Liver (tissue), 9 donors: ENCODE data around the gene TMEM229A. TPM values are rescaled to one million over a fixed set of nuclear protein-coding genes. Genes with fewer than 3 reads are reported as not detected.

Experiments used
- DNase-seq: peaks from one replicate; pipeline ENCODE4 v3.0.0-alpha.2; 2017; ENCODE audit warnings: low spot score
- H3K27ac ChIP-seq, 2 donors: one replicate each; pipeline ENCODE4 v1.7.0; 2013; ENCODE audit warnings: inconsistent platforms in 2 of 2, low read length in 2 of 2, control low read depth in 1 of 2, low read depth in 1 of 2, mild to moderate bottlenecking in 1 of 2
- H3K27me3 ChIP-seq, 4 donors: one replicate each; pipeline versions ENCODE4 v1.6.1 to v1.7.0; 2013; ENCODE audit warnings: low read length in 3 of 4, inconsistent platforms in 1 of 4, mild to moderate bottlenecking in 1 of 4, moderate library complexity in 1 of 4; ENCODE audit not compliant: control insufficient read depth in 4 of 4, insufficient read depth in 4 of 4
- H3K36me3 ChIP-seq, 4 donors: one replicate each; pipeline versions ENCODE4 v1.6.1 to v1.7.0; 2013; ENCODE audit warnings: low read length in 3 of 4, mild to moderate bottlenecking in 3 of 4, low read depth in 1 of 4, moderate library complexity in 1 of 4; ENCODE audit not compliant: control insufficient read depth in 4 of 4, insufficient read depth in 3 of 4
- H3K4me1 ChIP-seq, 4 donors: one replicate each; pipeline versions ENCODE4 v1.6.1 to v1.7.0; 2013; ENCODE audit warnings: low read length in 3 of 4, mild to moderate bottlenecking in 3 of 4, moderate library complexity in 1 of 4; ENCODE audit not compliant: control insufficient read depth in 4 of 4, insufficient read depth in 4 of 4
- H3K4me3 ChIP-seq, 3 donors: one replicate each; pipeline versions ENCODE4 v1.6.1 to v1.7.0; 2013; ENCODE audit warnings: low read length in 3 of 3, control low read depth in 1 of 3, low read depth in 1 of 3, mild to moderate bottlenecking in 1 of 3
- H3K9ac ChIP-seq, 2 donors: one replicate each; pipeline ENCODE4 v1.7.0; 2013; ENCODE audit warnings: low read length in 2 of 2, mild to moderate bottlenecking in 2 of 2, moderate library complexity in 2 of 2, control low read depth in 1 of 2, low read depth in 1 of 2
- H3K9me3 ChIP-seq, 4 donors: one replicate each; pipeline versions ENCODE4 v1.6.1 to v1.7.0; 2013; ENCODE audit warnings: low read length in 3 of 4; ENCODE audit not compliant: control insufficient read depth in 4 of 4
- EGR1 ChIP-seq, 2 donors: IDR thresholded peaks; 2 replicates each; pipeline ENCODE4 v1.6.1; 2016 to 2018; ENCODE audit warnings: antibody characterized with exemption in 2 of 2, low read depth in 2 of 2
- FOXA2 ChIP-seq: IDR thresholded peaks from 2 replicates; pipeline ENCODE4 v1.6.1; 2016; ENCODE audit warnings: antibody characterized with exemption
- HNF4G ChIP-seq: IDR thresholded peaks from 2 replicates; pipeline ENCODE4 v1.6.1; 2016; ENCODE audit warnings: antibody characterized with exemption
- JUND ChIP-seq, 2 donors: IDR thresholded peaks; 2 replicates each; pipeline ENCODE4 v1.6.1; 2016; ENCODE audit warnings: antibody characterized with exemption in 2 of 2
- NR2F2 ChIP-seq: IDR thresholded peaks from 2 replicates; pipeline ENCODE4 v1.6.1; 2016; ENCODE audit warnings: antibody characterized with exemption
- RAD21 ChIP-seq, 2 donors: IDR thresholded peaks; 2 replicates each; pipeline ENCODE4 v1.6.1; 2016; ENCODE audit warnings: antibody characterized with exemption in 2 of 2, mild to moderate bottlenecking in 2 of 2
- RXRA ChIP-seq, 2 donors: IDR thresholded peaks; 2 replicates each; pipeline ENCODE4 v1.6.1; 2017 to 2018; ENCODE audit warnings: antibody characterized with exemption in 2 of 2, mild to moderate bottlenecking in 1 of 2
- SP1 ChIP-seq: IDR thresholded peaks from 2 replicates; pipeline ENCODE4 v1.6.1; 2018; ENCODE audit warnings: antibody characterized with exemption, mild to moderate bottlenecking
- TAF1 ChIP-seq: conservative IDR thresholded peaks from 2 replicates; pipeline ENCODE4 v1.6.1; 2016; ENCODE audit warnings: antibody characterized with exemption, mild to moderate bottlenecking
- YY1 ChIP-seq: IDR thresholded peaks from 2 replicates; pipeline ENCODE4 v1.6.1; 2016; ENCODE audit warnings: antibody characterized with exemption, mild to moderate bottlenecking
- WGBS: extraction: QIAGEN DNeasy Blood & Tissue Kit; methylation state at CpG from one replicate; pipeline ENCODE4 v1.1.7; 2013; 5-methylcytosine and 5-hydroxymethylcytosine counted together
- polyA plus RNA-seq, 2 donors: library from polyadenylated mRNA; stranded (reverse) in 1 of 2; unstranded in 1 of 2; fragments of 200-250 nt in 1 of 2; fragments of >200 nt in 1 of 2; fragmentation: Nextera tagmentation in 1 of 2; extraction: Ambion mirVana in 1 of 2; gene quantifications; one replicate each; pipeline versions ENCODE4 v1.2.1 to v1.2.3, GENCODE V29; 2013 to 2015
- total RNA-seq, 2 donors: library from RNA; depleted of rRNA; stranded (reverse); fragments of >200 nt; gene quantifications; one replicate each; pipeline ENCODE4 v1.2.3, GENCODE V29; 2014
- TF ChIP-seq, protein P1 (sequence below): IDR thresholded peaks from 2 replicates; pipeline ENCODE4 v1.6.1; 2016; ENCODE audit warnings: antibody characterized with exemption, mild to moderate bottlenecking
- TF ChIP-seq, protein P2 (sequence below): IDR thresholded peaks from 2 replicates; pipeline ENCODE4 v1.6.1; 2016; ENCODE audit warnings: antibody characterized with exemption
- TF ChIP-seq, protein P3 (sequence below): IDR thresholded peaks from 2 replicates; pipeline ENCODE4 v1.6.1; 2016; ENCODE audit warnings: antibody characterized with exemption
- donor health status: healthy.
- donor health status: healthy.
- donor health status: healthy.
- donor health status: healthy.
- donor health status: healthy.

Gene TMEM229A
- total and polyA plus RNA-seq, 4 donors, result 0.23 TPM; not detected in 3

DNA sequence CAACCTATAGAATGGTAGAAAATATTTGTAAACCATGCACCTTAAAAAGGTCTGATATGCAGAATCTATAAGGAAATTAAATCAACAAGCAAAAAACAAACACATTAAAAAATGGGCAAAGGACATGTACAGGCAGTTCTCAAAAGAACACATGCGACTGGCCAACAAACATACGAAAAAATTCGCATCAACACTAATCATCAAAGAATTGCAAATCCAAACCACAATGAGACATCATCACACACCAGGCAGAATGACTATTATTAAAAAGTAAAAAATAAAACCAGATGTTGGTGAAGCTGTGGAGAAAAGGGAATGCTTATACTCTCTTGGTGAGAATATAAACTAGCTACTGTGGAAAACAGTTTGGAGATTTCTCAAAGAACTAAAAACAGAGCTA, 33.2 kb downstream of the TMEM229A start (continued):
- TF ChIP-seq, protein P1, sequence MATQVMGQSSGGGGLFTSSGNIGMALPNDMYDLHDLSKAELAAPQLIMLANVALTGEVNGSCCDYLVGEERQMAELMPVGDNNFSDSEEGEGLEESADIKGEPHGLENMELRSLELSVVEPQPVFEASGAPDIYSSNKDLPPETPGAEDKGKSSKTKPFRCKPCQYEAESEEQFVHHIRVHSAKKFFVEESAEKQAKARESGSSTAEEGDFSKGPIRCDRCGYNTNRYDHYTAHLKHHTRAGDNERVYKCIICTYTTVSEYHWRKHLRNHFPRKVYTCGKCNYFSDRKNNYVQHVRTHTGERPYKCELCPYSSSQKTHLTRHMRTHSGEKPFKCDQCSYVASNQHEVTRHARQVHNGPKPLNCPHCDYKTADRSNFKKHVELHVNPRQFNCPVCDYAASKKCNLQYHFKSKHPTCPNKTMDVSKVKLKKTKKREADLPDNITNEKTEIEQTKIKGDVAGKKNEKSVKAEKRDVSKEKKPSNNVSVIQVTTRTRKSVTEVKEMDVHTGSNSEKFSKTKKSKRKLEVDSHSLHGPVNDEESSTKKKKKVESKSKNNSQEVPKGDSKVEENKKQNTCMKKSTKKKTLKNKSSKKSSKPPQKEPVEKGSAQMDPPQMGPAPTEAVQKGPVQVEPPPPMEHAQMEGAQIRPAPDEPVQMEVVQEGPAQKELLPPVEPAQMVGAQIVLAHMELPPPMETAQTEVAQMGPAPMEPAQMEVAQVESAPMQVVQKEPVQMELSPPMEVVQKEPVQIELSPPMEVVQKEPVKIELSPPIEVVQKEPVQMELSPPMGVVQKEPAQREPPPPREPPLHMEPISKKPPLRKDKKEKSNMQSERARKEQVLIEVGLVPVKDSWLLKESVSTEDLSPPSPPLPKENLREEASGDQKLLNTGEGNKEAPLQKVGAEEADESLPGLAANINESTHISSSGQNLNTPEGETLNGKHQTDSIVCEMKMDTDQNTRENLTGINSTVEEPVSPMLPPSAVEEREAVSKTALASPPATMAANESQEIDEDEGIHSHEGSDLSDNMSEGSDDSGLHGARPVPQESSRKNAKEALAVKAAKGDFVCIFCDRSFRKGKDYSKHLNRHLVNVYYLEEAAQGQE, result no peak
- no peak for TF ChIP-seq JUND (IDR thresholded peaks at IDR 0.05)

DNA sequence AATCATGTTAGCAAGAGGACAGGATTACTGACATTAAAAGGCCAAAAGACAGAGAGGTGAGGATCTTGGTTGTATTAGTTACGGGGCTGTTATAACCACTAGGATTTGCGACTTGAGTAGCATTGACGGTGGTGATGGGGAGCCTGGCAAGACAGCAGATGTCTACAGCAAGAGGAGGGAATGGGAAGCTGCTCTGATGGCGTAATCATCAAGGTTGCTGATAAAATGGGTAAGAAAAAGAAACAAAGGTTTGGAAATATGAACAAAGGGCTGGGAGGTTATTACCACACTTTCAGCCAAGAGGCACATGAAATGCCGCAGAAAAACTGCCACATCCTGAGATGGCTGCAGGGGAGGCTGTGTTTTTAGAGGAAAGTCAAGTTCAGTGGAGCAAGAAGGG, 33.9 kb downstream of the TMEM229A start:
- Histone ChIP-seq H3K36me3 (no peaks in the 10 kb centered on the region), H3K4me1 (no peaks in the 10 kb centered on the region), H3K27ac (no peak overlapping the region), H3K9ac (no peak overlapping the region), H3K9me3 (no peaks in the 10 kb centered on the region), H3K27me3 (no peaks in the 10 kb centered on the region), H3K4me3 (no peak overlapping the region)
- no peak for TF ChIP-seq JUND (IDR thresholded peaks at IDR 0.05)
- TF ChIP-seq RXRA (IDR thresholded peaks at IDR 0.05), result no peak
- no peak for TF ChIP-seq FOXA2
- TF ChIP-seq, protein P2, sequence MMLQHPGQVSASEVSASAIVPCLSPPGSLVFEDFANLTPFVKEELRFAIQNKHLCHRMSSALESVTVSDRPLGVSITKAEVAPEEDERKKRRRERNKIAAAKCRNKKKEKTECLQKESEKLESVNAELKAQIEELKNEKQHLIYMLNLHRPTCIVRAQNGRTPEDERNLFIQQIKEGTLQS, result no peak
- DNase-seq, result no peak
- WGBS, result 82% methylated on average over 5 of the region's 5 CpGs

DNA sequence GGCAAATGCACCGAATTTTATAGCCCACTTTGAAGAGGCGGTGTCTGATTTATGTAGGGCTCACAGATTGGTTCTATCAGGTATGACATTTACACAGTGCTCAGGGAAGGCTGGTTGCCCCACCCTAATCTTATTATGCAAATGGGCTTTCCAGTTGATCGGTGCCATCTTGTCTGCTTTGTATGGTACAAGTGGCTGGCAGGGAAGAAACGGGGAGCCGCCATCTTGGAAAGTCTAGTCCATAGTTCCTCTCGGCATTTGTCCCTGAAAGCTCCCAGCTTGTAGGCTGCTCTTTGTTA, 36.6 kb downstream of the TMEM229A start:
- DNase-seq, result no peak
- H3K27me3 ChIP-seq, result peaks cover 0 to 2% (median 0%) of the 10 kb centered on the region in 4 donors
- H3K4me3 ChIP-seq, result no peak overlapping the region
- H3K9me3 ChIP-seq, result no peaks in the 10 kb centered on the region
- H3K4me1 ChIP-seq, result no peaks in the 10 kb centered on the region
- TF ChIP-seq NR2F2, result no peak
- no peak for TF ChIP-seq FOXA2
- TF ChIP-seq, protein P2, result no peak
- 91% methylated on average over 6 of the region's 6 CpGs for WGBS
- no peak overlapping the region for H3K9ac ChIP-seq
- H3K36me3 ChIP-seq, result no peaks in the 10 kb centered on the region
- H3K27ac ChIP-seq, result no peak overlapping the region

DNA sequence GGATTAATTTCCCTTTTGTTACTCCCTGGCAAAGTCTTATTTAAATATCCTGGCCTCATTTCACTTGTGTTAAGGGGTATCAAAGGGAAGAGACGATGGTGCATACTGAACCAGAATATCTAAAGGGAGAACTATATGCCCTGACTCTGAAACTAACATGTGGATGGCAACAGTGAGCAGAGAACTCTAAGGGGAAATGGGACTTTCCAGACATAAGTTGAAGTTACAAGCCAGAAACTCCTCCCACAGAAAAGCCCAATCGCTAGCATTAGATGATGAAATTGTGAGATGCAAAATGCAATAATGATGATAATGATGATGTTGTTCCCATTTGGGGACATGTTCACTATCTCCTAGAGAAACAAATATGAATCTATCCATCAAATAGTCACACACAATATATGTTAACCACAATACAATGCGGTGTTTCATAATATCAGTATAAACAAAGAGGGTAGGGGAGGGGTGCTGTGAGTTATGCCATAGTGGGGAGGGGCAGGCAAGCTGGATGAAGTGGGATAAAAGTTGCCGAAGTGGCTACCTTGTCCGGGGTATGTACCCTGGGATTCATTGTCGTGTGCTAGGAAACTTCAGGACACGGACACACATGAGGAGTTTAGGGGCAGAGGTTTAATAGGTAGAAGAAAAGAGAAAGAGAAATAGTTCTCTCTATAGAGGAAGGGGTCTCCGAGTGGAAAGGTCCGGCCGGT, 37.1 kb downstream of the TMEM229A start:
- Histone ChIP-seq H3K4me1 (no peaks in the 10 kb centered on the region), H3K27me3 (peaks cover 0 to 2% (median 0%) of the 10 kb centered on the region in 4 donors)
- TF ChIP-seq, protein P1, result no peak
- TF ChIP-seq SP1 (no peak), JUND (IDR thresholded peaks at IDR 0.05) (no peak), HNF4G (no peak), TAF1 (no peak), FOXA2 (no peak), RAD21 (IDR thresholded peaks at IDR 0.05) (no peak), YY1 (no peak), EGR1 (IDR thresholded peaks at IDR 0.05; ENCODE audit: low read depth in 2 of 2) (no peak)
- TF ChIP-seq, protein P3, sequence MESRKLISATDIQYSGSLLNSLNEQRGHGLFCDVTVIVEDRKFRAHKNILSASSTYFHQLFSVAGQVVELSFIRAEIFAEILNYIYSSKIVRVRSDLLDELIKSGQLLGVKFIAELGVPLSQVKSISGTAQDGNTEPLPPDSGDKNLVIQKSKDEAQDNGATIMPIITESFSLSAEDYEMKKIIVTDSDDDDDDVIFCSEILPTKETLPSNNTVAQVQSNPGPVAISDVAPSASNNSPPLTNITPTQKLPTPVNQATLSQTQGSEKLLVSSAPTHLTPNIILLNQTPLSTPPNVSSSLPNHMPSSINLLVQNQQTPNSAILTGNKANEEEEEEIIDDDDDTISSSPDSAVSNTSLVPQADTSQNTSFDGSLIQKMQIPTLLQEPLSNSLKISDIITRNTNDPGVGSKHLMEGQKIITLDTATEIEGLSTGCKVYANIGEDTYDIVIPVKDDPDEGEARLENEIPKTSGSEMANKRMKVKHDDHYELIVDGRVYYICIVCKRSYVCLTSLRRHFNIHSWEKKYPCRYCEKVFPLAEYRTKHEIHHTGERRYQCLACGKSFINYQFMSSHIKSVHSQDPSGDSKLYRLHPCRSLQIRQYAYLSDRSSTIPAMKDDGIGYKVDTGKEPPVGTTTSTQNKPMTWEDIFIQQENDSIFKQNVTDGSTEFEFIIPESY, result no peak
- TF ChIP-seq, protein P2, result no peak

More for the DNA sequence above, 37.1 kb downstream of the TMEM229A start:
- Histone ChIP-seq H3K36me3 (no peaks in the 10 kb centered on the region), H3K9me3 (no peaks in the 10 kb centered on the region), H3K4me3 (no peak overlapping the region), H3K27ac (no peak overlapping the region), H3K9ac (no peak overlapping the region)
- 85% methylated on average over 10 of the region's 10 CpGs for WGBS
- DNase-seq, result no peak
